AG10803 (cell line): ENCODE results near the gene ZKSCAN3.
"Not testable (repeated sequence)": the region's sequence is repeated elsewhere in the genome, so short reads cannot be mapped to it uniquely, and the experiment has no call there.

ENCODE experiments used
- DNase-seq: peaks from one replicate; pipeline ENCODE4 v3.0.0; 2010; ENCODE audit warnings: low read depth
- H3K4me3 ChIP-seq: 2 replicates; pipeline ENCODE4 v1.5.1; 2011; ENCODE audit warnings: mild to moderate bottlenecking, low read length, control low read depth
- CTCF ChIP-seq: conservative IDR thresholded peaks from 2 replicates; pipeline ENCODE4 v1.5.1; 2011; ENCODE audit warnings: mild to moderate bottlenecking, low read length, control low read depth, inconsistent platforms

ZKSCAN3 gene

GRCh38 chr6:28399350-28400121, 49.8 kb downstream of the ZKSCAN3 start, which contains the start of gene ZSCAN12:
Gene ZSCAN12 (minus strand): TSS chr6:28399747. CDS start chr6:28398405, 1,342 bp downstream.
- peak within 1 kb of the TSS; percentile 93 for H3K4me3 ChIP-seq
- peak; percentile 87 for DNase-seq
- TF ChIP-seq CTCF = peak; percentile 57

GRCh38 chr6:28400122-28400451, 50.3 kb downstream of the ZKSCAN3 start:
- no peak for TF ChIP-seq CTCF
- DNase-seq = no peak
- H3K4me3 ChIP-seq = peak overlapping the region; percentile 93

- no peak for TF ChIP-seq CTCF
- no peak for DNase-seq
- H3K4me3 ChIP-seq = no peak overlapping the region
Observed at GRCh38 chr6:28401172-28401571, 51.4 kb downstream of the ZKSCAN3 start.

- no peak for DNase-seq
- no peak overlapping the region for H3K4me3 ChIP-seq
- no peak for TF ChIP-seq CTCF
Observed at GRCh38 chr6:28402197-28402596, 52.5 kb downstream of the ZKSCAN3 start.

- not testable (repeated sequence) for H3K4me3 ChIP-seq, DNase-seq
Observed at GRCh38 chr6:28403923-28404322, 54.2 kb downstream of the ZKSCAN3 start.

- no peak for DNase-seq
- no peak overlapping the region for H3K4me3 ChIP-seq
- no peak for TF ChIP-seq CTCF
Observed at GRCh38 chr6:28407401-28407800, 57.7 kb downstream of the ZKSCAN3 start.

GRCh38 chr6:28408076-28408802, 58.5 kb downstream of the ZKSCAN3 start:
- no peak for TF ChIP-seq CTCF
- H3K4me3 ChIP-seq = no peak overlapping the region
- DNase-seq = no peak
